Measurements from ENCODE around the gene MLST8.

MLST8 gene

DNA sequence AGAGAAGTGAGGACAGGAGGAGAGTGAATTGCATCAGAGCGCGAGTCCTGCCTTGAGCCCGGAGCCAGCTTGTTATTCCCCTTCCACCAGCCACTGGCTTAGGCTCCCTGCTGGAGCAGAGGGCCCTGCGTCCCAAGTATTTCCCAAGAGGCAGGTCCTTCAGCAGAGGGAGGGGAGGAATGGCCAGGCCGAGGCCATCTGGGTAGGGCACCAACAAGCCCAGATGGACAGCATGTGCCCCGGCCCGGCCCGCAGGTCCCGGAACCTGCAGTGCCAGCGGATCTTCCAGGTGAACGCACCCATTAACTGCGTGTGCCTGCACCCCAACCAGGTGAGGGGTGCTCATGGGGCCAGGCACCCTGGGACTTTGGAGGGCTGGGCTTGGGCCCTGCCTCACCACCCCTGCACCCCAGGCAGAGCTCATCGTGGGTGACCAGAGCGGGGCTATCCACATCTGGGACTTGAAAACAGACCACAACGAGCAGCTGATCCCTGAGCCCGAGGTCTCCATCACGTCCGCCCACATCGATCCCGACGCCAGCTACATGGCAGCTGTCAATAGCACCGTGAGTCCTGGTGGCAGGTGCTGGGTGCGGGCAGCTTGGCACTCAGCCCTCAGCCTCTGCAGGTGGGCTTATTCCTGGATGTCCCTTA is 1.7 kb downstream of the MLST8 start:
- peak overlapping the region; percentile 89 for H3K9ac ChIP-seq (ENCODE audit: low read length)
- H3K36me3 ChIP-seq (ENCODE audit: control insufficient read depth, insufficient read depth, low read length), result peaks cover 4% of the 10 kb centered on the region
- no peaks in the 10 kb centered on the region for H3K27me3 ChIP-seq (ENCODE audit: control insufficient read depth, insufficient read depth, low read length)
- peaks cover 16% of the 10 kb centered on the region for H3K4me1 ChIP-seq (ENCODE audit: control insufficient read depth, insufficient read depth, low read length)
- H3K9me3 ChIP-seq (ENCODE audit: control insufficient read depth, low read length), result no peaks in the 10 kb centered on the region
- H3K4me3 ChIP-seq (ENCODE audit: low read length), result no peak overlapping the region

DNA sequence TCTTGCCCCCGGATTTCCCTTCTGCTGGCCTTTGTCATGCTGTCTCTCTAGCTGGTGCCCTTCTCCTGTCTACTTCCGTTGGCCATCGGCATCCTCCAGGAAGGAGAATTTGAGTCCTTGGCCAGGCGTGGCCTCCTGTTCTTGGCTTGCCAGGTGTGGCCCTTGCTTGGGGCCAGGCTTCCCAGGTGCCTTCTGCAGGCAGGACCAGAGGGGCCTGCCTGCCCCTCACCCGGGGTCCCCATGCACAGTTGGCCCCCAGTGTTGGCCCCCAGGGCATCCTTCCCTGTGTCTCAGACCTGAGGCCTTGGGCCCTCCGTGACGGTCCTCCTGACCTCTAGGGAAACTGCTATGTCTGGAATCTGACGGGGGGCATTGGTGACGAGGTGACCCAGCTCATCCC is 2.6 kb downstream of the MLST8 start:
- H3K4me1 ChIP-seq (ENCODE audit: control insufficient read depth, insufficient read depth, low read length), result peaks cover 25% of the 10 kb centered on the region
- H3K9me3 ChIP-seq (ENCODE audit: control insufficient read depth, low read length), result no peaks in the 10 kb centered on the region
- H3K4me3 ChIP-seq (ENCODE audit: low read length), result no peak overlapping the region
- H3K9ac ChIP-seq (ENCODE audit: low read length), result no peak overlapping the region
- H3K27me3 ChIP-seq (ENCODE audit: control insufficient read depth, insufficient read depth, low read length), result no peaks in the 10 kb centered on the region
- peaks cover 4% of the 10 kb centered on the region for H3K36me3 ChIP-seq (ENCODE audit: control insufficient read depth, insufficient read depth, low read length)

DNA sequence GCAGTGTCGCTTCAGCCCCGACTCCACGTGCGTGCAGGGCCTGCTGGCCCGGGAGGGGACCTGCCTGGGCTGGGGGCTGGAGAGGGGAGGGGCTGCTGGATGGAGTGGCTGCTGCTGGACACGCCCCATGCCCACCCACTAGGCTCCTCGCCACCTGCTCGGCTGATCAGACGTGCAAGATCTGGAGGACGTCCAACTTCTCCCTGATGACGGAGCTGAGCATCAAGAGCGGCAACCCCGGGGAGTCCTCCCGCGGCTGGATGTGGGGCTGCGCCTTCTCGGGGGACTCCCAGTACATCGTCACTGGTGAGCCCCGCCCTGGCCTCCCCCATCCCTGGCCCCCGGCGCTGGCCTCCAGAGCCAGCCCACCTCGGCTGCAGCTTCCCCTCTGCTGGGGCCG is 3.1 kb downstream of the MLST8 start:
- H3K4me1 ChIP-seq (ENCODE audit: control insufficient read depth, insufficient read depth, low read length), result peaks cover 30% of the 10 kb centered on the region
- H3K36me3 ChIP-seq (ENCODE audit: control insufficient read depth, insufficient read depth, low read length), result peaks cover 4% of the 10 kb centered on the region
- H3K4me3 ChIP-seq (ENCODE audit: low read length), result no peak overlapping the region

DNA sequence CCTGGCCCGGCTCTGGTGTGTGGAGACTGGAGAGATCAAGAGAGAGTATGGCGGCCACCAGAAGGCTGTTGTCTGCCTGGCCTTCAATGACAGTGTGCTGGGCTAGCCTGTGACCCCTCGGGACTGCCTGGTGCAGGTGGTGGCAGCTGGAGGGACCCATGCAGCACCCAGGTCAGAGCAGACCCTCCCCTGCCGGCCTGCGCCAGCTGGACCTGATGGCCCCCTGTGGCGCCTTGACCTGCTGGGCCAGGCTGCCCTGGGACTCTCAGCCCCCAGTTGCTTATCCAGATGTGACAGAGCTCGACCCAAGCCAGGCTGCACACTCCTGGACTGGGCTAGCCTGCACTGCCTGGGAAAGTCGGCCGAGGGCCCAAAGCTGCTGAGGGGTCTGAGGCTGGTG is 3.5 kb downstream of the MLST8 start:
- Histone ChIP-seq H3K9me3 (ENCODE audit: control insufficient read depth, low read length) (no peaks in the 10 kb centered on the region), H3K36me3 (ENCODE audit: control insufficient read depth, insufficient read depth, low read length) (peaks cover 4% of the 10 kb centered on the region), H3K4me3 (ENCODE audit: low read length) (no peak overlapping the region), H3K27me3 (ENCODE audit: control insufficient read depth, insufficient read depth, low read length) (no peaks in the 10 kb centered on the region), H3K4me1 (ENCODE audit: control insufficient read depth, insufficient read depth, low read length) (peaks cover 34% of the 10 kb centered on the region), H3K9ac (ENCODE audit: low read length) (no peak overlapping the region)

More for the DNA sequence above, 3.1 kb downstream of the MLST8 start:
- H3K27me3 ChIP-seq (ENCODE audit: control insufficient read depth, insufficient read depth, low read length), result no peaks in the 10 kb centered on the region
- no peaks in the 10 kb centered on the region for H3K9me3 ChIP-seq (ENCODE audit: control insufficient read depth, low read length)
- H3K9ac ChIP-seq (ENCODE audit: low read length), result no peak overlapping the region

DNA sequence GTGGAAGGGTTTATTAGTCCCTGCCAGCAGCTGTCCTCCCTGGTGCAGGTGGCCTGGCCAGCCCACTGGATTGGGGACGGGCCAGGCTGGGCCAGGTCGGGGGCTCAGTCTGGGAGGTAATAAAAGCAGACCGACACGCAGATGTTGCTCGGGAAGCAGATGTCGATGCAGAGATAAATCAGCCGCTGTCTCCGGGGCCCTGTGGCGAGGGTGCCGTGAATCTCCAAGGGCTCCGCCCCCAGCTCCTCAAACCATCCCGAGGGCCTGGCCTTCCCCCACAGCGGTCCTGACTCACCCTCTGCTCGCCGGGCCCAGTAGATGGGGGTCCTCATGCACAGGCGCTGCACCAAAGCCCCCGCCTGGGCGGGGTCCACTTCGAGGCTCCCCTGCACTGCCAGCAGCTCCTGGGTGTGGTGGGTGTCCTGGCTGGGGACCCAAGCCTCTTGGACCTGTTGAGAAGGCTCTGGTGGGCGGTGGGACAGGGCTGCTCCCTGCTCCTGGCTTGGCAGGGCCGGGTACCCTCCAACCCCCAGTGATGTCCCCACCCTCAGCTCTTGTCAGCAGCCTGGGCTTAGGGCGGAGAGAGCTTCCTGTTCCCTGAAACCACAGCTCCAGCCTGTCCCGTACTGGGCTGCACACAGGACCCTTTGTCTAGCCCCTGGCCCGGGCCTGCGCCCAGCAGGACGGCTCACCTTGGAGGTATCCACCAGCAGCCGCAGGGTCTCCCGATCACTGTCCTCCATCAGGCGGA is 4.2 kb downstream of the MLST8 start:
- no peak overlapping the region for H3K9ac ChIP-seq (ENCODE audit: low read length)
- H3K4me1 ChIP-seq (ENCODE audit: control insufficient read depth, insufficient read depth, low read length), result peaks cover 33% of the 10 kb centered on the region
- H3K9me3 ChIP-seq (ENCODE audit: control insufficient read depth, low read length), result no peaks in the 10 kb centered on the region
- H3K27me3 ChIP-seq (ENCODE audit: control insufficient read depth, insufficient read depth, low read length), result no peaks in the 10 kb centered on the region
- H3K36me3 ChIP-seq (ENCODE audit: control insufficient read depth, insufficient read depth, low read length), result peaks cover 4% of the 10 kb centered on the region
- no peak overlapping the region for H3K4me3 ChIP-seq (ENCODE audit: low read length)

DNA sequence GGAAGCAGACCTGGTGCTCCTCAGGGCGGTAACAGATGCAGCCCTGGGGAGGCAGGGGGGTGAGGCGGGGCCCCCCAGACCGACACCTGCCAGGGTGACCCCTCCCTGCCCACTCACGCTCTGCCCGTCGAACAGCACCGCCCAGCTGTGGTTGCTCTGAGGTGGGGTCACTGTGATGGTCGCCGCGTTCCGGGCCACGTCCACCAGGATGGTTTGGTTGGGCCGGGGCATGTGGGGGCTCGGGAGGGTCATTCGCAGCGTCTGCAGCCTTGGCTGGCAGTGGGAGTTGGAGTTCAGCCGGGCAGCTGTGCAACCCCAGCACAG is 4.7 kb downstream of the MLST8 start:
- Histone ChIP-seq H3K4me1 (ENCODE audit: control insufficient read depth, insufficient read depth, low read length) (peaks cover 29% of the 10 kb centered on the region), H3K27me3 (ENCODE audit: control insufficient read depth, insufficient read depth, low read length) (no peaks in the 10 kb centered on the region), H3K36me3 (ENCODE audit: control insufficient read depth, insufficient read depth, low read length) (peaks cover 4% of the 10 kb centered on the region)

DNA sequence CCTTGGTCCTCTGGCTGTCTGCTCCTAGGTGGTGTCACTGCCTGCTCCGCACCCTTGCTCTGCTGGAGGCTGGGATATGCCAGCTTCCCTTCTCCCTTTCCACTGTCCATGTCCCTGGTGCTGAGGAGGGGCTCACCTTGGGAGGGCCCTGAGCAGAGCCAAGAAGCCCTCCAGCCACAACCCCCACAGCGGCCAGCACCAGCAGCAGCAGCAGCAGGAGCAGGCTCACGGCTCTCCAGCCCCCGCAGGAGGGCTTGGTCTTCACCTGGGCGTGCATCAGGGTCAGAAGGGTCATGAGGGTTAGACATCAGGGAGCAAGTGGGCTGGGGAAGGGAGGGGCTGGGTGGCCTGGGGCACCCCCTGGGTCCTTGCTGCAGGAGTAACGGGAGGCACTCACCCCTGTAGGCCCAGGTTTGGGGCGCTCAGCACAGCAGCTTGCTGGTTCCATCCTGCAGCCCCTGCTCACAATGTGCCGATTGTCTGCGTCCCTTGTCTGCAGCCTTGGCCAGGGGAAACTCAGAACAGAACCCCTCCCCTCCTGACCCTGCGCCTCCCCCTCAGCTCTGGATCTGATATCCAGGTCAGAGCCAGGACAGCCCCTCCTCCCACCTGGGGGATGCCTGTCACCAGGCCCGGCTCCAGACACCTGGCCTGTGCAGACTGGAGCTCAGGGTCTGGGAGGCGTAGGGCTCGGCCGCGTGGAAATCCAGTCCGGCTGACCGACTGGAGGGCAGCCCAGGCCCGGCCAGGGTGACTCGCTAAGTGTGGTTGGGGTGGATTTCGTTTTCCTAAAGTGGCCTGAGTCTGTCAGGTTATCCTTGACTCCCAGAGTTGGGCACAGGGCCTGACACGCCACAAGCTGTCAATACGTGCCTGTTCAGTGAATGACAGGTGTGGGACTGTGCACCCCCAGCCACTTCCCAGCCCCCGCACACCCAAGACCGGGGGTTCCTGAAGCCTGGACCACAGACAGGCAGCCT is 5.4 kb downstream of the MLST8 start, which contains the start of gene BRICD5:
Gene BRICD5 (minus strand): TSS at position 478 of the 980 bp plus-strand sequence. CDS start 30 bp downstream, at position 448.
- Histone ChIP-seq H3K4me3 (ENCODE audit: low read length) (no peak within 1 kb of the TSS), H3K4me1 (ENCODE audit: control insufficient read depth, insufficient read depth, low read length) (peaks cover 29% of the 10 kb centered on the region), H3K9ac (ENCODE audit: low read length) (no peak within 1 kb of the TSS), H3K9me3 (ENCODE audit: control insufficient read depth, low read length) (no peaks in the 10 kb centered on the region), H3K36me3 (ENCODE audit: control insufficient read depth, insufficient read depth, low read length) (peaks cover 4% of the 10 kb centered on the region), H3K27me3 (ENCODE audit: control insufficient read depth, insufficient read depth, low read length) (no peaks in the 10 kb centered on the region)

More for the DNA sequence above, 4.7 kb downstream of the MLST8 start:
- Histone ChIP-seq H3K9ac (ENCODE audit: low read length) (no peak overlapping the region), H3K9me3 (ENCODE audit: control insufficient read depth, low read length) (no peaks in the 10 kb centered on the region), H3K4me3 (ENCODE audit: low read length) (no peak overlapping the region)

DNA sequence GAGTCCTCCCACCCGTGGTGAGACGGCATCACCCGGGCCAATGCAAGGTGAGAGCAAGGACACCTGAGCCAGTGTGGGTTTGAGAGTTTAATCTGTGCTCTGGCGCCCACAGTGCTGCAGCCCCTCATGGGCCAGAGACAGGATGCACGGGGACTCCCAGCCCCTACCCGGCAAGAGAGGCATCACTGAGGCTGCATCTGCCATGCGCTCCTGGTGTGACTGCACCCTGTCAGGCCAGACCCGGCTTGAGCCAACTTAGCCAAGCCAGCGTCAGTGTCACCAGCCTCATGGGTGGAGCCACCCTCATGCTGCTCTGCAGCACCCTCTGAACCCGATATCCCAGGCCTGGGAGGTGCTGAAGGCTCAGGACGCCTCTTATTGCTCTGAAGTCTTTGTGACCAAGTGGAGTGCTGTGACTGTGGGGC is 6.7 kb downstream of the MLST8 start:
- H3K9ac ChIP-seq (ENCODE audit: low read length), result no peak overlapping the region
- peaks cover 22% of the 10 kb centered on the region for H3K4me1 ChIP-seq (ENCODE audit: control insufficient read depth, insufficient read depth, low read length)
- H3K36me3 ChIP-seq (ENCODE audit: control insufficient read depth, insufficient read depth, low read length), result peaks cover 4% of the 10 kb centered on the region
- no peak overlapping the region for H3K4me3 ChIP-seq (ENCODE audit: low read length)
- no peaks in the 10 kb centered on the region for H3K27me3 ChIP-seq (ENCODE audit: control insufficient read depth, insufficient read depth, low read length)
- no peaks in the 10 kb centered on the region for H3K9me3 ChIP-seq (ENCODE audit: control insufficient read depth, low read length)

DNA sequence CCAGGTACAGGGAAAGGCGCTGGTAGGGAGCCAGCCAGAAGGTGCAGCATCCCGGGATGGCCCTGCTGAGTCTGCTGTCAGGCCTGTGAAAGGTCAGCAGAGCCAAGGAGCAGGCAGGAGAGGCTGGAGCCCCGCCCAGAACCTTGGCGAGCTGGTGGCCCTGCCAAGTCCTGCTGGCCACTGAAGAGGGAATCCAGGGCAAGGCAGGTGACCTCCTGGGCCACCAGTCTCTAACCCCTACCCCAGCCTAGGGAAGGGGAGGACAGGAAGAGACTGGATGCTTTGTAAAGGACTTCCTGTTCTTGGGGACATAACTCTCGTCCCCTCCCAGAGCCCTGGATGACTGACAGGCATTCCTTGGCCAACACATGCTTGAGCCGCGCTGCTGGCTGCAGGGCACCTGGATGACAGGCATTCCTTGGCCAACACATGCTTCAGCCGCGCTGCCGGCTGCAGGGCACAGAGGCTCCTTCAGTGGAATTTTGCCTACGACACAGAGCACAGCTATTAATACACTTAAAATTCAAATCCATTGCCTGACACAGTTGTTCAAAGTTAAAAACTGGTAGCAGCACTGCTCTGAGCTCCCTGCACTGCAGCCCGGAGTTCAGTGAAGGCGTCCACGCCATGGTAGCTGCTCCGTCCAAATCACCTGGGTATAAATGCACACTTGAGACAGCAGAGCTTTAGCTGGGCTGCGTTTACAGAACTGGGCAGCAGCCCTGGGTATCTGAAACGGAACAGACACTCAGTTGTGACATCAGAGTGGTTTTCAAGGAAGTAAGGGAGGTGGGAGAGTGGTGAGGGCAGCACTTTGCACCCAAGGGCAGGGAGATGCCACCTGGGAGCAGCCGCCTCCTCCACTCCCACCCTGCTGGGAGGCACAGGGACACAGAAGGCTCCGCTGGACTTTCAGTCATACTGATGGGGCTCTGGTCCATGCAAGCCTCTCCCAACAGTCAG is 7.4 kb downstream of the MLST8 start:
- no peak overlapping the region for H3K4me3 ChIP-seq (ENCODE audit: low read length)
- H3K27me3 ChIP-seq (ENCODE audit: control insufficient read depth, insufficient read depth, low read length), result no peaks in the 10 kb centered on the region
- no peaks in the 10 kb centered on the region for H3K9me3 ChIP-seq (ENCODE audit: control insufficient read depth, low read length)
- H3K9ac ChIP-seq (ENCODE audit: low read length), result peak overlapping the region; percentile 35
- peaks cover 4% of the 10 kb centered on the region for H3K36me3 ChIP-seq (ENCODE audit: control insufficient read depth, insufficient read depth, low read length)
- peaks cover 22% of the 10 kb centered on the region for H3K4me1 ChIP-seq (ENCODE audit: control insufficient read depth, insufficient read depth, low read length)

DNA sequence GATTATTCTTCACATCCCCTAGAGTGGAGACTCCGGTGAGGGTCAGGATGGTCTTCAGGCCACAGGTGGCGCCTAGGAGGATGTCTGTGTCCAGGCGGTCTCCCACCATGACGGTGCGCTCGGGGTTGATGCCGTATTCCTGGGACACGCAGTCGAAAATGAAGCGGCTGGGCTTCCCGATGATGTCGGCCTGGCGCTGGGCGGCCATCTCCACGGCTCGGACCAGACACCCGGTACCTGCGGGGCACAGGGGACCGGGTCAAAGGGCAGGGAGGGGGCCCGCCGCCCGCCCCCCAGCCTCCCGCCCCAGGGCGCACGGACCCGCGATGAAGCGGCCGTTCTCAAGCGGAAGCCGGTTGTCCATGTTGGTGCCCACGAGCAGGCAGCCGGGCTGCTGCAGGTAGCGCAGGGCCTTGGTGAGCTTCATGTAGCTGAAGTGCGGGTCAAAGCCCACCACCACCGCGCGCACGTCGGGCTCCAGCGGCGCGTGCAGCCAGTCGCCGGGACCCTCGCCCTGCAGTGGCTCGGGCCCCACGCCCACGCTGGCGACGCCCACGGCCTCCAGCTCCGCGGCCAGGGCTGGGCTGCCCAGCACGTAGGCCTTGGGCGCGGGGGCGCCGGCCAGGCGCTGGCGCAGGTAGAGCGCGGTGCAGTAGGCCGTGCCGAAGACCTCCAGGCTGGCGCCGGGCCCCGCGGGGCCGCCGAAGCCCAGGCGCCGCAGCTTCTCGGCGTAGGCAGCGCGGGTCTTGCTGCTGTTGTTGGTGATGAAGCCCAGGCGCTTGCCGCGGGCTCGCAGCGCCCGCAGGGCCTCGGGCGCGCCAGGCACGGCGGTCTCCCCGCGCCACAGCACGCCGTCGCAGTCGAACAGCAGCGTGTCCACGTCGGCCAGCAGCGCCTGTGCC is 8.8 kb downstream of the MLST8 start:
- Histone ChIP-seq H3K4me3 (ENCODE audit: low read length) (peak overlapping the region; percentile 2), H3K4me1 (ENCODE audit: control insufficient read depth, insufficient read depth, low read length) (peaks cover 22% of the 10 kb centered on the region), H3K9me3 (ENCODE audit: control insufficient read depth, low read length) (no peaks in the 10 kb centered on the region), H3K27me3 (ENCODE audit: control insufficient read depth, insufficient read depth, low read length) (no peaks in the 10 kb centered on the region), H3K36me3 (ENCODE audit: control insufficient read depth, insufficient read depth, low read length) (no peaks in the 10 kb centered on the region), H3K9ac (ENCODE audit: low read length) (peak overlapping the region; percentile 61)
